SU-DHL-6 (cell line): ENCODE results near the gene C14orf93.

Experiments used
- H2AFZ ChIP-seq: fragments of 200-600 bp; sonication (generic); 2 replicates; pipeline ENCODE4 v1.6.1; 2014; ENCODE audit warnings: low read depth, mild to moderate bottlenecking, moderate library complexity, mixed read lengths, antibody characterized with exemption, low read length; ENCODE audit not compliant: severe bottlenecking
- H3F3A ChIP-seq: fragments of 200-600 bp; shearing (Covaris generic); 2 replicates; pipeline ENCODE4 v1.6.0; 2016; ENCODE audit warnings: antibody characterized with exemption, mild to moderate bottlenecking; ENCODE audit not compliant: insufficient read depth
- H3K27ac ChIP-seq: fragments of 200-600 bp; sonication (generic); 2 replicates; pipeline ENCODE4 v1.5.1; 2016; ENCODE audit warnings: low read depth, mild to moderate bottlenecking, low read length, moderate library complexity, mixed read lengths
- H3K27me3 ChIP-seq: fragments of 200-600 bp; sonication (generic), shearing (Covaris generic); 2 replicates; pipeline ENCODE4 v1.6.0; 2014; ENCODE audit warnings: mild to moderate bottlenecking, low read length
- H3K36me3 ChIP-seq: fragments of 200-600 bp; sonication (generic); 2 replicates; pipeline ENCODE4 v1.6.1; 2014; ENCODE audit warnings: mild to moderate bottlenecking, low read length, mixed read lengths
- H3K4me2 ChIP-seq: fragments of 300-600, 200-600 bp; shearing (Covaris generic), sonication (generic); 2 replicates; pipeline ENCODE4 v1.6.0; 2014; ENCODE audit warnings: low read length, low read depth, mild to moderate bottlenecking; ENCODE audit not compliant: poor library complexity, severe bottlenecking
- H3K4me3 ChIP-seq: fragments of 200-600 bp; sonication (generic); 2 replicates; pipeline ENCODE4 v1.5.1; 2014; ENCODE audit warnings: antibody characterized with exemption, low read length, mild to moderate bottlenecking, mixed read lengths; ENCODE audit not compliant: insufficient read depth, poor library complexity, severe bottlenecking
- H3K79me2 ChIP-seq: fragments of 200-600 bp; sonication (generic); 2 replicates; pipeline ENCODE4 v1.6.1; 2014; ENCODE audit warnings: mild to moderate bottlenecking, low read length, moderate library complexity; ENCODE audit not compliant: insufficient read depth
- H3K9ac ChIP-seq: fragments of 200-600 bp; sonication (generic); 2 replicates; pipeline ENCODE4 v1.7.0; 2014; ENCODE audit warnings: mild to moderate bottlenecking, low read length
- H3K9me2 ChIP-seq: fragments of 200-600 bp; sonication (generic); replicated peaks from 2 replicates; pipeline ENCODE4 v1.6.1; 2014; ENCODE audit warnings: low read length; ENCODE audit not compliant: insufficient read depth
- H3K9me3 ChIP-seq: fragments of 200-600 bp; sonication (generic); 2 replicates; pipeline ENCODE4 v1.6.1; 2014; ENCODE audit warnings: low read length, mixed read lengths; ENCODE audit not compliant: insufficient read depth
- H4K20me1 ChIP-seq: fragments of 200-600 bp; sonication (generic); 2 replicates; pipeline ENCODE4 v1.6.1; 2014; ENCODE audit warnings: low read depth, mild to moderate bottlenecking, antibody characterized with exemption, low read length, moderate library complexity, mixed read lengths
- CTCF ChIP-seq: fragments of 200-600 bp; sonication (generic); IDR thresholded peaks from one replicate; pipeline ENCODE4 v1.5.1; 2017; ENCODE audit warnings: antibody characterized with exemption, mild to moderate bottlenecking, low read length, moderate library complexity; ENCODE audit not compliant: insufficient read depth, poor library complexity, severe bottlenecking
- EZH2phosphoT487 ChIP-seq: fragments of 200-600 bp; sonication (generic), shearing (Covaris generic); conservative IDR thresholded peaks from 2 replicates; pipeline ENCODE4 v1.6.1; 2018; ENCODE audit warnings: mild to moderate bottlenecking, antibody characterized with exemption, low read length, moderate library complexity, mixed read lengths

C14orf93 gene

GRCh38 chr14:22980672-22981089 is 29.3 kb downstream of the C14orf93 start:
- H4K20me1 ChIP-seq, result no peaks in the 10 kb centered on the region
- no peak overlapping the region for H3K9ac ChIP-seq
- H3K27ac ChIP-seq, result no peak overlapping the region
- H3K36me3 ChIP-seq, result no peaks in the 10 kb centered on the region
- no peaks in the 10 kb centered on the region for H3K9me3 ChIP-seq
- peak overlapping the region; percentile 32 for H3K4me2 ChIP-seq
- H3K4me3 ChIP-seq, result no peak overlapping the region
- H2AFZ ChIP-seq, result no peak overlapping the region
- no peaks in the 10 kb centered on the region for H3K79me2 ChIP-seq
- H3F3A ChIP-seq, result no peaks in the 10 kb centered on the region
- TF ChIP-seq CTCF (no peak), EZH2phosphoT487 (no peak)
- H3K27me3 ChIP-seq, result no peaks in the 10 kb centered on the region
- H3K9me2 ChIP-seq, result no peaks in the 10 kb centered on the region

GRCh38 chr14:22979748-22980392 is 30.1 kb downstream of the C14orf93 start:
- H3K27ac ChIP-seq, result no peak overlapping the region
- no peak overlapping the region for H2AFZ ChIP-seq
- H3K4me2 ChIP-seq, result no peak overlapping the region
- H3K9me2 ChIP-seq, result no peaks in the 10 kb centered on the region
- no peak overlapping the region for H3K4me3 ChIP-seq
- H4K20me1 ChIP-seq, result no peaks in the 10 kb centered on the region
- H3K9ac ChIP-seq, result no peak overlapping the region
- H3K36me3 ChIP-seq, result no peaks in the 10 kb centered on the region
- no peaks in the 10 kb centered on the region for H3K79me2 ChIP-seq
- no peaks in the 10 kb centered on the region for H3K27me3 ChIP-seq
- no peaks in the 10 kb centered on the region for H3F3A ChIP-seq
- TF ChIP-seq EZH2phosphoT487, result no peak
- TF ChIP-seq CTCF, result no peak
- H3K9me3 ChIP-seq, result no peaks in the 10 kb centered on the region

- Histone ChIP-seq H3K27ac (no peak overlapping the region), H3K4me3 (no peak overlapping the region), H3K9me3 (no peaks in the 10 kb centered on the region), H3K9ac (no peak overlapping the region), H3K79me2 (no peaks in the 10 kb centered on the region), H4K20me1 (no peaks in the 10 kb centered on the region), H3K4me2 (no peak overlapping the region), H3K9me2 (no peaks in the 10 kb centered on the region), H3K27me3 (no peaks in the 10 kb centered on the region), H2AFZ (no peak overlapping the region), H3F3A (no peaks in the 10 kb centered on the region), H3K36me3 (no peaks in the 10 kb centered on the region)
- TF ChIP-seq CTCF, result no peak
- TF ChIP-seq EZH2phosphoT487, result no peak
Observed at GRCh38 chr14:22978981-22979671, 30.8 kb downstream of the C14orf93 start.
